ENCODE results near the gene SCUBE1.

DNA sequence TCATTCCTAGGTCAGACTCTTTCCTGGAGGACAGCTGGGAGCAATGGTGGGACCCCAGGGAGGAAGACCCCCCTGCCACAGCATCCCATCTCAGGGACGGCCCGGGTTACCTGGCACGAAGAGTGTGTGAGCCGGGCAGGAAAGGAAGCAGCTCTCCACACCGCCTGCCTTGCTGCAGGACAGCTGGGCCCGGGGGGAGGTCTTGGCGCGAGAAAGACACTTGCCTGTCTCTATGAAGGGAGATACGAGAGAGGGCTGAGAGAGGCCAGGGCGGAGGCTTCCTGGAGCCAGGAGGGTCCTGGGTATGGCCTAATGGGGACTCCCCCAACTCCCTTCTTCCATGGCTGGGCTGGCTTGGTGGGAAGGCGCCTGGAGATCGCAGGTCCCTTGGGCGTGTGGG is 120.2 kb downstream of the SCUBE1 start:
- TF ChIP-seq, protein P1, sequence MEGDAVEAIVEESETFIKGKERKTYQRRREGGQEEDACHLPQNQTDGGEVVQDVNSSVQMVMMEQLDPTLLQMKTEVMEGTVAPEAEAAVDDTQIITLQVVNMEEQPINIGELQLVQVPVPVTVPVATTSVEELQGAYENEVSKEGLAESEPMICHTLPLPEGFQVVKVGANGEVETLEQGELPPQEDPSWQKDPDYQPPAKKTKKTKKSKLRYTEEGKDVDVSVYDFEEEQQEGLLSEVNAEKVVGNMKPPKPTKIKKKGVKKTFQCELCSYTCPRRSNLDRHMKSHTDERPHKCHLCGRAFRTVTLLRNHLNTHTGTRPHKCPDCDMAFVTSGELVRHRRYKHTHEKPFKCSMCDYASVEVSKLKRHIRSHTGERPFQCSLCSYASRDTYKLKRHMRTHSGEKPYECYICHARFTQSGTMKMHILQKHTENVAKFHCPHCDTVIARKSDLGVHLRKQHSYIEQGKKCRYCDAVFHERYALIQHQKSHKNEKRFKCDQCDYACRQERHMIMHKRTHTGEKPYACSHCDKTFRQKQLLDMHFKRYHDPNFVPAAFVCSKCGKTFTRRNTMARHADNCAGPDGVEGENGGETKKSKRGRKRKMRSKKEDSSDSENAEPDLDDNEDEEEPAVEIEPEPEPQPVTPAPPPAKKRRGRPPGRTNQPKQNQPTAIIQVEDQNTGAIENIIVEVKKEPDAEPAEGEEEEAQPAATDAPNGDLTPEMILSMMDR (IDR thresholded peaks at IDR 0.05), result no peak
- no peak for TF ChIP-seq POLR2A (IDR thresholded peaks at IDR 0.05)
